ENCODE results near the gene OSMR. TPM values are rescaled to one million over a fixed set of nuclear protein-coding genes. Genes with fewer than 3 reads are reported as not detected.

OSMR gene
- total RNA-seq, 3 donors from 2014 or later (not counting 1 experiment from before 2014, with no cell fraction given), result not detected

GRCh38 chr5:38896760-38897159 is 50.9 kb downstream of the OSMR start:
- Histone ChIP-seq H3K27me3 (ENCODE audit: control insufficient read depth, insufficient read depth, low read length) (no peaks in the 10 kb centered on the region), H3K9me3 (ENCODE audit: control insufficient read depth, insufficient read depth, low read length) (no peaks in the 10 kb centered on the region), H3K36me3 (ENCODE audit: control insufficient read depth, insufficient read depth, low read length) (no peaks in the 10 kb centered on the region), H3K27ac (ENCODE audit: low read length) (no peak overlapping the region), H3K4me3 (ENCODE audit: low read length) (no peak overlapping the region), H3K4me1 (ENCODE audit: control insufficient read depth, insufficient read depth, low read length) (no peaks in the 10 kb centered on the region)
- Mint-ChIP-seq H3K27me3 (ENCODE audit: low read depth in 2 of 2) (peaks cover 11 to 28% of the 10 kb centered on the region in 2 donors), H3K4me3 (no peak overlapping the region), H3K4me1 (no peaks in the 10 kb centered on the region), H3K9me3 (peaks cover 3 to 4% of the 10 kb centered on the region in 2 donors), H3K27ac (no peak overlapping the region), H3K36me3 (peaks cover 7% of the 10 kb centered on the region)
- no peak for DNase-seq
- no peak for ATAC-seq
- 77% methylated on average over 3 of the region's 3 CpGs for WGBS (ENCODE audit: insufficient coverage)
- intact Hi-C loops (cut with micrococcal nuclease), result no loop called here
- TF ChIP-seq, protein P1, sequence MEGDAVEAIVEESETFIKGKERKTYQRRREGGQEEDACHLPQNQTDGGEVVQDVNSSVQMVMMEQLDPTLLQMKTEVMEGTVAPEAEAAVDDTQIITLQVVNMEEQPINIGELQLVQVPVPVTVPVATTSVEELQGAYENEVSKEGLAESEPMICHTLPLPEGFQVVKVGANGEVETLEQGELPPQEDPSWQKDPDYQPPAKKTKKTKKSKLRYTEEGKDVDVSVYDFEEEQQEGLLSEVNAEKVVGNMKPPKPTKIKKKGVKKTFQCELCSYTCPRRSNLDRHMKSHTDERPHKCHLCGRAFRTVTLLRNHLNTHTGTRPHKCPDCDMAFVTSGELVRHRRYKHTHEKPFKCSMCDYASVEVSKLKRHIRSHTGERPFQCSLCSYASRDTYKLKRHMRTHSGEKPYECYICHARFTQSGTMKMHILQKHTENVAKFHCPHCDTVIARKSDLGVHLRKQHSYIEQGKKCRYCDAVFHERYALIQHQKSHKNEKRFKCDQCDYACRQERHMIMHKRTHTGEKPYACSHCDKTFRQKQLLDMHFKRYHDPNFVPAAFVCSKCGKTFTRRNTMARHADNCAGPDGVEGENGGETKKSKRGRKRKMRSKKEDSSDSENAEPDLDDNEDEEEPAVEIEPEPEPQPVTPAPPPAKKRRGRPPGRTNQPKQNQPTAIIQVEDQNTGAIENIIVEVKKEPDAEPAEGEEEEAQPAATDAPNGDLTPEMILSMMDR (IDR thresholded peaks at IDR 0.05), result no peak

DNA sequence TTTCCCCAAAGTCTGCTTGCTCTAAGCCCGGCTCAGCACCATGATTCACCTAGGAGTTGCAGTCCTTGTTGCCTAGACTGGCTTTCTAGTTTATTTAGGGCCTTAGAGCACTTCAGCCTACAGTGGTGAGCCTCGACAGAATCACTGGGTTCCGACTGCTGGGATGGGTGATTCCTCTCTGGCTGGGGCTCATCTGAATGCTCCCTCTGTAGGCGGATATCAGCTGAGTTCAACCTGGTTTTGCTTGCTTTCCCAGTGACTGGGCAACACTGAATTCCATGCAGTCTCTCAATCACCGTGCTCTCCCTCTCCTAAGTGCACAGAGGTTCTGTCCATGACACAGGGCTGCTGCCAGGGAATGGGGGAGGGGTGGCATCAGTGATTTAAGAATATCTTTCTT is 54.1 kb downstream of the OSMR start:
- Histone ChIP-seq H3K9me3 (ENCODE audit: control insufficient read depth, insufficient read depth, low read length) (no peaks in the 10 kb centered on the region), H3K27me3 (ENCODE audit: control insufficient read depth, insufficient read depth, low read length) (no peaks in the 10 kb centered on the region), H3K4me1 (ENCODE audit: control insufficient read depth, insufficient read depth, low read length) (no peaks in the 10 kb centered on the region), H3K27ac (ENCODE audit: low read length) (no peak overlapping the region), H3K4me3 (ENCODE audit: low read length) (no peak overlapping the region), H3K36me3 (ENCODE audit: control insufficient read depth, insufficient read depth, low read length) (no peaks in the 10 kb centered on the region)
- Mint-ChIP-seq H3K27me3 (ENCODE audit: low read depth in 2 of 2) (peaks cover 5 to 32% of the 10 kb centered on the region in 2 donors), H3K36me3 (peaks cover 7% of the 10 kb centered on the region), H3K9me3 (peaks cover 3 to 4% of the 10 kb centered on the region in 2 donors), H3K4me3 (no peak overlapping the region), H3K27ac (no peak overlapping the region), H3K4me1 (no peaks in the 10 kb centered on the region)
- TF ChIP-seq, protein P1 (IDR thresholded peaks at IDR 0.05), result no peak
- DNase-seq, result no peak
- no peak for ATAC-seq
- intact Hi-C loops (cut with micrococcal nuclease), result no loop called here
- WGBS (ENCODE audit: insufficient coverage), result 83% methylated on average over 5 of the region's 5 CpGs

DNA sequence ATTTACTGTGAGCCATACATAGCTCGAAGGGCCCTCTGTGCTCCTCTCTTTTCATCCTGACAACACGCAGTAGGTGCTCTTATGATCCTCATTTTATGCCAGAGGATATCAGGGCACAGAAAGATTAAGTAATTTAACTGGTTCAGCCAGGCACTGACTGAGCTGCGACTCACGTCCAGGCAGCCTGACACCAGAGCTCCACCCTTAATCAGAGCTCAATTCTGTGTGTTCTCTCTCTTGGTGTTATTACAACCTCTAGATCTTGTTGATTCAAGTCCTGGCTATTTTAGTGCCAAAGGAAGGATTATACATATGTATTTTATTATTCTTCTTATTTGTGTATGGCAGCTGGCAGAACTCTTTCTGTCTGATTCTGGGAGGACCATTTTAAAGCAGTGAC is 59.7 kb downstream of the OSMR start:
- Histone ChIP-seq H3K4me1 (ENCODE audit: control insufficient read depth, insufficient read depth, low read length) (no peaks in the 10 kb centered on the region), H3K4me3 (ENCODE audit: low read length) (no peak overlapping the region), H3K27me3 (ENCODE audit: control insufficient read depth, insufficient read depth, low read length) (no peaks in the 10 kb centered on the region), H3K9me3 (ENCODE audit: control insufficient read depth, insufficient read depth, low read length) (no peaks in the 10 kb centered on the region), H3K27ac (ENCODE audit: low read length) (no peak overlapping the region), H3K36me3 (ENCODE audit: control insufficient read depth, insufficient read depth, low read length) (no peaks in the 10 kb centered on the region)
- Mint-ChIP-seq H3K4me3 (no peak overlapping the region), H3K4me1 (no peaks in the 10 kb centered on the region), H3K27me3 (ENCODE audit: low read depth in 2 of 2) (peaks cover 17 to 46% of the 10 kb centered on the region in 2 donors), H3K27ac (no peak overlapping the region), H3K9me3 (peaks cover 3 to 7% of the 10 kb centered on the region in 2 donors), H3K36me3 (peaks cover 10% of the 10 kb centered on the region)
- WGBS (ENCODE audit: insufficient coverage), result 92% methylated on average over 4 of the region's 4 CpGs
- TF ChIP-seq, protein P1 (IDR thresholded peaks at IDR 0.05), result no peak
- no peak for ATAC-seq
- DNase-seq, result no peak
- intact Hi-C loops (cut with micrococcal nuclease), result no loop called here

GRCh38 chr5:38906503-38906902 is 60.7 kb downstream of the OSMR start:
- Mint-ChIP-seq H3K4me3 (no peak overlapping the region), H3K4me1 (no peaks in the 10 kb centered on the region), H3K27ac (no peak overlapping the region), H3K27me3 (ENCODE audit: low read depth in 2 of 2) (peaks cover 17 to 56% of the 10 kb centered on the region in 2 donors), H3K9me3 (peaks cover 3 to 7% of the 10 kb centered on the region in 2 donors), H3K36me3 (peaks cover 10% of the 10 kb centered on the region)
- Histone ChIP-seq H3K27ac (ENCODE audit: low read length) (no peak overlapping the region), H3K4me1 (ENCODE audit: control insufficient read depth, insufficient read depth, low read length) (no peaks in the 10 kb centered on the region), H3K27me3 (ENCODE audit: control insufficient read depth, insufficient read depth, low read length) (no peaks in the 10 kb centered on the region), H3K36me3 (ENCODE audit: control insufficient read depth, insufficient read depth, low read length) (no peaks in the 10 kb centered on the region), H3K9me3 (ENCODE audit: control insufficient read depth, insufficient read depth, low read length) (no peaks in the 10 kb centered on the region), H3K4me3 (ENCODE audit: low read length) (no peak overlapping the region)
- DNase-seq (no peak), ATAC-seq (no peak)
- intact Hi-C loops (cut with micrococcal nuclease), result no loop called here
- TF ChIP-seq, protein P1 (IDR thresholded peaks at IDR 0.05), result no peak

Measured in natural killer cell (primary cell).